DMS 273 (cell line): ENCODE measurements around the gene DENND1A.
"Not testable (repeated sequence)": the region's sequence is repeated elsewhere in the genome, so short reads cannot be mapped to it uniquely, and the experiment has no call there.

Source experiments
- DNase-seq: peaks from one replicate; lab custom pipeline; 2025; ENCODE audit not compliant: unreplicated experiment; lab: John Stamatoyannopoulos, UW

The DENND1A gene

DNA sequence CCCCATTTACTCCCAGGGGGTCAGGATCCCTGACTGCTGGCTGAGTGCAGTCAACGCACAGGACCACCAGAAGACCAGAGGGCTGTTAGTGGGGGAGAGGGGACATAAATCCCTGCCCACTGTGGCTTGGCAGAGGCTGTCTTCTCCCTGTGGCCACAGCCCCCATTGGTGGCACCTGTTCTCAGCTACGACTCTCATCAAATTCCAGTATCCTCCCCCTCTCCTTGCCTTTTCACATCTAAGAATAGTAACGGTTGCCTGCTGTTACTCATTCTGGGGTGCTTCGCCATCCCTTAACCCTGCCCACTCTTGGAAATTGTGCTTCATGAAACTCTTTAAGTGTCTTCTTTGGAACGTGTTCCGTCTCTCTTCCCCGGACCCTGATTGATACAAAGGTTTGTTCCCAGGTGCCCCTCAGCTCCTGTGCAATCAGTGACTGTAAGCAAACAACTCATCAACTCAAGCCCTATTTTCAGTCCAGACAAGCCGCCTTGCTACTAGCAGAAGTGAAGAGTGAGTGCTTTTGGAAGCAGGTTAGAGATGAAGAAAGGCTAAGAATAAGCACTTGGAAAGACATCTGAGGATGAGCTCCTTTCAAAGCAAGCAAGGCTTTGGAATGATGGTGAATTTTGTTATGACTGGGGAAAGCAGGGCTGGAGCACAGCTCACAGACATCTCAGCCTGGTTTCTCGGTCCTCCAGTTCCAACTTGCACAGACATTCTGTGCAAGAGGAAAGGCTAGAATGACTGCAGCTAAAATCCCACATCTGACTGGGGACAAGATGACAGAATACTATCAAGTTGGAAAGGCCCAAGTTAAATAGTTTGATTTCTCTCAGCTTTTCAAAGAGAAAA is 22.9 kb upstream of the DENND1A start:
- DNase-seq: no peak

DNA sequence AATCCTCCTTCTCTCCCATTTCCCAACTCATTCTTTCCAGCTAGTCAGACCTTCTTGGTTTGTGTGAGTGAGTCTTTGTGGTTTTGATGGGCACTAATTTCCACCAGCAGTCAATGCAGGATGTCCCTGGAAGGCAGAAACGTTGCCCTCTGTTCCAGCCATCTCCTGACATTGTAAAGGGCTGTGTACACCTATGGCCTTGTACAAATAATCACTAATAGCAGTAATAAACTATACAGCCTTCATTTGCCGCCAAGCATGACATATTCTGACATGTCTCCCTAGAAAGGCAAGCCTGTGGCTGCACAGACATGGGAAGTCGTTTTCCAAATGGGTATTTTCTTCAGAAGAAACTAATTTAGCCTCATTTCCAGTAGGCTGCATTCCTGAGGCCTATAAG is 18.4 kb upstream of the DENND1A start:
- no peak for DNase-seq

DNA sequence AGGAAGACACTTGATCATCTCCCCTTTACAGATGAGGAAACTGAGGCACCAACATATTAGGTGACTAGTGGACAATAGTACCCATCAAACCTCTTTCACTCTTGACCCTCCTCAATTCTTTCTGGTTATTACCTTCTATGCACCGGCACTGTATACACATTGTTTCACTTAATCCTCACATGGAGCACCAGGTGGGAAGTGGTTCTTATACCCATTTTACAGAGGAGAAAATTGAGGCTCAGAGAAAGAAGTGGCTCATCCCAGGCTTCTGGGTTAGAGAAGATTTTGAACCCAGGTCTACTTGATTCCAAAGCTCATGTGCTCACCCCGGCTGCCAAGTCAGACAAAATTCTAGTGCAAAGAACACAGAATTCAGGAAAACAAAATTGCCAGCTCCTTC is 17.4 kb upstream of the DENND1A start:
- no peak for DNase-seq

DNA sequence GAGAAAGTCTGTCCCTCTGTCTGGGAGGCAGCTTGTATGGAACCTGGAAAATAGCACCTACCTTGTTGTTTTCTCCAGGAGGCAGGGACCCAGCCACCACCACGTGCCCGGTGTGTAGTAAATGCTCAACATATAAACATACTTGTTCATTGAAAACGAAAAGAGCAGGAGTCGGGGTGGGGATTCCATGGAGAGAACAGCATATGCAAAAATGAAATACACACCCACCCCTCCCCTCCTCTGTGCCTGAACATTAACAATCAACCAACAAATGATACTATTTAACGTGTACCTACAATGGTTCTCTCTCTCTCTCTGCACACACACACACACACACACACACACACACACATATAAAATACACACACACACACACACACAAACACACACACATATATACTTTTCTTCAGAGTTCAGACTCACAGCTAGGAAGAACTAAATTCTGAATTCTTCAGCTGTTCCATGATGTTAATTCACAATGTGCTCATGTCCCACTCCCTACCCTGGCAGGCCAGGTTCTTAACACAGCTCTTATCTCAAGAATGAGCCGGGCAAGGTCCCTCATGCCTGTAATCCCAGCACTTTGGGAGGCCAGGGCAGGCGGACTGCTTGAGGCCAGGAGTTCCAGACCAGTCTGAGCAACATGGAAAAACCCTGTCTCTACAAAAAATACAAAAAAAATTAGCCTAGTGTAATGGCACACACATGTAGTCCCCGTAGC is 16.3 kb upstream of the DENND1A start:
- peak; percentile 24 for DNase-seq

DNA sequence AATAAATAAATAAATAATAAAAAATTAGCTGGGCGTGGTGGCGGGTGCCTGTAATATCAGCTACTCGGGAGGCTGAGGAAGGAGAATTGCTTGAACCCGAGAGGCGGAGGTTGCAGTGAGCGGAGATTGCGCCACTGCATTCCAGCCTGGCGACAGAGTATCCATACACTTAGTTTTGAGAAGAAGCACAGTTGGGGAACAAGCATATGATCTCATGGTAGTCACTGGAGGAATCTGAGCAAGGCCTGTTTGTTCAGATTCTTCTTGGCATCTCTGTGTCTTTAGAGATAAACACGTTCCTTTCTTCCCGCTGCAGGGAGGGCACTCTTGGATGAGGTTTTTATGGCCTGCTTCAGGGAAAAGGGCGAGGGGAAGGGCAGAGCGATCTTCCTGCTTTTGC is 15.6 kb upstream of the DENND1A start:
- peak; percentile 24 for DNase-seq

DNA sequence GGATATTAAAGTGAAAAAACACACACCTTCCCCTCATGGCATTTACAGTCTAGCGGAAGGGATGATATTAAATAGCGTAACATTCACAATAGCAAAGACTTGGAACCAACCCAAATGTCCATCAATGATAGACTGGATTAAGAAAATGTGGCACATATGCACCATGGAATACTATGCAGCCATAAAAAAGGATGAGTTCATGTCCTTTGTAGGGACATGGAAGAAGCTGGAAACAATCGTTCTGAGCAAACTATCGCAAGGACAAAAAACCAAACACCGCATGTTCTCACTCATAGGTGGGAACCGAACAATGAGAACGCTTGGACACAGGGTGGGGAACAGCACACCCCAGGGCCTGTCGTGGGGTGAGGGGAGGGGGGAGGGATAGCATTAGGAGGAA is 14.5 kb upstream of the DENND1A start:
- not testable (repeated sequence) for DNase-seq

DNA sequence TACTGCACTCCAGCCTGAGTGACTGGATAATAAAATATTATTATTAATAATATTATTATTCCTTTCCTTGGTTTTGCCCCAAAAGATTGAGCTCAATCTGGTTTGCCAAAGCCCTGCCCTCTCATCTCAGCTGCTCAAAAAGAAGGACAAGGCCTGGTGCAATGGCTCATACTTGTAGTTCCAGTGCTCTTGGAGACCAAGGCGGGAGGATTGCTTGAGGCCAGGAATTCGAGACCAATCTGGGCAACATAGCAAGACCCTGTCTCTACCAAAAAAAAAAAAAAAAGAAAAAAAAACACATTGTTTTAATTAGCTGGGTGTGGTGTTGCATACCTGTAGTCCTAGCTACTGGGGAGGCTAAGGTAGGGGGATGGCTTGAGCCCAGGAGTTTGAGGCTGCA is 13.7 kb upstream of the DENND1A start:
- no peak for DNase-seq

DNA sequence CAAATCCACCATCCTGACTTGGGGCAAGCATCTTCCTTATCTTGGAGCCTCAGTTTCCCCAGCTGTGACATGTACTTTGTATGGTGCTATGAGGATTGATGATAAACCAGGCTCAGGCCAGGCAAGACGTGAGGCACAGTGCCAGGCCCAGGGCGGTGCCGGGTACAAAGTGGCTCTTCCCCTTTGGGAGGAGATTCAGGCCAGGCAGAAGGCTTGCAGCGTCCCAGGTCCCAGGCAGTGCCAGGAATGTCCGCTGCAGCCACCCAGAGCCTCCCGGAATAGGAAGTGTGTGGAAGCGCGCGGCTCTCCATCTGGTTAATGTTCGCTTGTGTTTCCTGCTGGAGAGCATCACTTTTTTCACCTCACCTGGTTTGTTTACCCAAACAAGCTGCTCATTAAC is 12.6 kb upstream of the DENND1A start:
- DNase-seq: no peak

DNA sequence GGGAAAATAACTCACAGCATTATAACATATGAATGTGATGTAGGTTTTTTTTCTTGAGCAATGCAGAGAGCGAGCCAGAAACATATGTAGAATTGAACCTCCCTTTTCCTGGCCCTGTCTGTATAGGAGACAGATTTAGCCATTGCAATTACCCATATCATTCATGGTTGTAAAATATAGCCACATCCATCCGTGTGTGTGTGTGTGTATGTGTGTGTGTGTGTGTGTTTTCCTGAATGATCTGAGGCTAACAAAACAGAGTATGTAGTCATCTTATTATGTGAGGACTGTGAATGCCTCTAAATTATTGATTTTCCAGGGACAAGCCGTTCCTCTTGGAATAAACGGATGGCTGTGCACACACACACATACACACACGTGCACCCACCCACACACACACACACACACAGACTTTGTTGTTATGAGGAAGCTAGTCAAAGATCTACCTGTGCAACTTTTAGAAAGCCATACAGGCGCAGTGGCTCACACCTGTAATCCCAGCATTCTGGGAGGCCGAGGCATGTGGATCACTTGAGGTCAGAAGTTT is 11.7 kb upstream of the DENND1A start:
- DNase-seq: no peak

DNA sequence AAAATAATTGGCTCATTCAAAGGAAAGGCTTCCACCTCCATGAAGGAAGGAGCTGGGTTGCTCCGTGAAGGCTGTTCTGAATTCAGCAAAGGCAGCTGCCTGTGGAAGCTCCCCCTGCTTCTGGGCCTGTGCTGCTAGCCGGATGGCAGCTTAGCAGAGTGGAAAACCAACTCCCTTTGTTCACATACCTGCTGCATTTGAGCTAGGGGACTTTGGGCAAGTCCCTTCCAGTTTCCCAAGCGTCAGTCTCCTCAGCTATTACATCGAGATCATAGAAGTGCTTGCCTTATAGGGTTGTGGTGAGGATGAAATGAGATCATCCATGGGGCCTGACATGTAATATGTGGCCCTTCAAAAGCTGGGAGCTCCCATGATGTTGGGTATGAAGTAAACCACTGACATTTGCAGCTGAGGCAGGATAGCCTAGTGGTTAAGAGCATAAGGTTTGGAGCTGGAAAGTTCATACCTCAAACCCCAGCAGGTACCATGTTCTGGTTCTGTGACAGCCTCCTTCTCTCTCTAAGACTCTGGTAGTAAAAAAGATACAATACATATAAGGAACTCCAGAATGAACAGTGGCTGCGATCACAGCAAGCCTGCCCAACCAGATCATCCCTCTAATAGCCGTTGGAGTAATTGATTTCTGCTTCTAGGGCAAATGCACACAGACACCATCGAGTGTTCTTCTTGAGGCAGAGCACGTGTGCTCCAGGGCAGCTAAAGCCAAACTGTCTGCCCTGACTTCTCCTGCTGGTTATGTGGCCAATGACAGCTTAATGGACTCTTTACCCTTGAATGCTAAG is 11.0 kb upstream of the DENND1A start:
- peak; percentile 10 for DNase-seq

DNA sequence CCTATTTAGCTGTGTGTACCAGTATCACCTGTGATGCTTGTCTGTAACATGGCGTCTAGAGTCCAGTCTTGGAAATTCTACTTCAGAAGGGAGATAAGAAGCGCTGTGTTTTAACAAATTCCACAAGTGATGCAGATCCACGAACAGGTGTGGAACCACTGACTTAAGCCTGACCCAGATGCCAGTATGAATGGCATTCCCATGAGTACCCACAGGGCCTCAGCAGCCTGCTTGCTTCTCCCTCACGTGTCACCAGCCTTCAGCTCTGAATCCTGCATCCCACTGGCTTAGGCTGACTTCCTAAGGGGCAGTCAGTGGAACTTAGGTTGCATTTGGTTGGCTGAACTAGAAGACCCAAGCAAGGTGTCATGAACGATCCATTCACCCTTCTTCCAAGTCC is 8.5 kb upstream of the DENND1A start:
- no peak for DNase-seq

DNA sequence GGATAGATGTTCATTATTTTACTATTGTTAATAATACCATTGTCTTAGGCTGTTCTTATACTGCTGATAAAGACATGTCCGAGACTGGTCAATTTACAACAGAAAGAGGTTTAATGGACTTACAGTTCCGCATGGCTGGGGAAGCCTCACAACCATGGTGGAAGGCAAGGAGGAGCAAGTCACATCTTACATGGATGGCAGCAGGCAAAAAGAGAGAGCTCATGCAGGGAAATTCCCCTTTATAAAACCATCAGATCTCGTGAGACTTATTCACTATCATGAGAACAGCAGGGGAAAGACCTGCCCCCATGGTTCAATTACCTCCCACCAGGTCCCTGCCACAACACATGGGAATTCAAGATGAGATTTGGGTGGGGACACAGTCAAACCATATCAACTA is 6.6 kb upstream of the DENND1A start:
- not testable (repeated sequence) for DNase-seq

DNA sequence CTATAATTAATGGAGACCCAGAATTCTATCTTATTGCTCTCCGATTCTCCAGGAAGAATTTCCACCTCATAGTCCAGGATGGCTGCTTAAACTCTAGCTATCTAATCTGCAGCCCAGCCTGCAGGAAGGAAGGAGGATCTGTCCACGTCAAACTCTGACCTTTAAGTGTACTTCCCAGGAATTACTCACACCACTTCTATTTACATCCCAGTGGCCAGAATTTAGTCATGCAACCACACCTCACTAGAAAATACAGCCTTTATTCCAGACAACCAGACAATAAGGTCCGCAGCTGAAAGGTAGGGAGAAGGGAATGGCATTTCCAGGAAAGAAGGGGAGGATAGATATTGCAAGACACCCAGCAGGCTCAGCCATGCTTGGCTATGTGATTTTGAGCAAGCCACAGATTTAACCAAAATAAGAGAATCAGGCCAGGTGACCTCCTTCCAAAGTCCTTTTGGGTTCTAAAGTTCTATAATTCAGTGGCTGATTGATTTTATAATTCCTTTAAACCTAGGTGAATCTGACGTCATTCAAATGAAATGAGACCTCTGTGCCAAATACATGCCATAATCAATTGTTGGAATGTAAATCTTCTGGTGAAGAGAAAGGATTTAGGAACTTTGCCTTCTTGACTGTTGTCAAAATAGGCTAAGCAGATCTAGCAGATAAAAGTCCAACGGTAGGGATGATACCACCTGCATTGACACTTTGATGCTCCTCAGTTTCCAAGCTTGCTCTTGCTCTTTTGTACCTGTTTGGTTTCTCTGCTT is 3.7 kb upstream of the DENND1A start:
- DNase-seq: no peak

DNA sequence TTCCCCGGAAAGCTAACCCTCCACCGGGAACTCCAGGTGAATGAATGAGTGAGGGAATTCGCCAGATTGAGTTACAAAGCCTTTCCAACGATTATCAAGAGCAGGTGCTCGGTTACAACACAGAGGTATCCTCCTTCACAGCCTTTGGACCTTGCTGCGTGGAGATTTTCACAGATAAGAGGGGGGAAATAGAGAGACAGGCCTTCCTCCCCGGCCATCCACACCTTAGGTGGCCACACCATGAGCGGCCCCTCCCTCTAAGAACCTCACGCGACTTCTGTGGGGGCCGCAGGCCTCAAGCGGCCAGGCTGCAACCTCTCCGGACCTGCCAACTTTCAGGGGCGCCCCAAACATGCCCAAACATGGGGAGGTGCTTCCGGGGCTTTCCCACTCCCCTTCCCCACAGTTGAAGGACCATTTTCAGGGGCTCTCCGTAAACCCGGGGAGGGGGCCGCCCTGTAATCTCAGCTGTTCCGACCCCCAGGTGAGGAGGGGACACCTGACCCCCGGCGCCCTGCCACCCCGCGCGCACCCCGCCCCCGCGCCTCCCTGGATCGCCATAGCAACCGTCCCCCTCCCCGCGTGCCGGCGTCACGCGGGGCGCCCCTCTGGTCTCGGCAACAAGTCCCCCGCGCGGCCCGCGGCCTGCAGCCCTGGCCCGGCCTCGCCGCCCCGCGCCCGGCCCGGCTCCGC is 603 bp downstream of the DENND1A start:
- DNase-seq: peak; percentile 59

DNA sequence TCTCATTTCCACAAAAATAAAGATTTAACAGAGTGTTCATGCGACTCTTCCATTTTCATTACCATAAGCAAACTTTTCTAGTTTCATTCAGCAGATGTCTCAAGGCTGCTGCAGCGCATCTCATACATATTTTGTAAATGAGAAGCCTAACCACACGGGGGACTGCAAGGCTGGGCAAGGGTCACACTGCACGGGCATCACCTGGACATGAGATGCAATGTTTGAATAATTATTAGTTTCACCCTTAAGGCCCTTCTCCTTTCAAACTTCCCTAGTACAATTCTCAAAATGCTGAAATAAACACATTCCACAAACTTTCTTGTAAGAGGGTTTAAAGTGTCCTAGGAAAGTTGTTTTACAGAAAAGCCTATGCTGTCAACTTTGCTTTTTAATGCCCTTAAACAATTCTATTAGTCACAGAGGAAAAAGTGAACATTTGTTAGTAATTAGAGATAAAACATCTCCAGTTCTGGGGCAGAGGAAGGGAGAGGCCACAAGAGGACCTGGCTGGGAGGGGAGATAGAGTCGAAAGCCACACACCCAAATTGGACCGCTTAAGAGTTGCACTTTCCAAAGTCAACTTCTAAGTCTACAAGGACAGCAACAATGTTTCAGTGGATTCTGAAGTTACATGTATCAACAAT is 1.3 kb downstream of the DENND1A start:
- DNase-seq: peak; percentile 30

DNA sequence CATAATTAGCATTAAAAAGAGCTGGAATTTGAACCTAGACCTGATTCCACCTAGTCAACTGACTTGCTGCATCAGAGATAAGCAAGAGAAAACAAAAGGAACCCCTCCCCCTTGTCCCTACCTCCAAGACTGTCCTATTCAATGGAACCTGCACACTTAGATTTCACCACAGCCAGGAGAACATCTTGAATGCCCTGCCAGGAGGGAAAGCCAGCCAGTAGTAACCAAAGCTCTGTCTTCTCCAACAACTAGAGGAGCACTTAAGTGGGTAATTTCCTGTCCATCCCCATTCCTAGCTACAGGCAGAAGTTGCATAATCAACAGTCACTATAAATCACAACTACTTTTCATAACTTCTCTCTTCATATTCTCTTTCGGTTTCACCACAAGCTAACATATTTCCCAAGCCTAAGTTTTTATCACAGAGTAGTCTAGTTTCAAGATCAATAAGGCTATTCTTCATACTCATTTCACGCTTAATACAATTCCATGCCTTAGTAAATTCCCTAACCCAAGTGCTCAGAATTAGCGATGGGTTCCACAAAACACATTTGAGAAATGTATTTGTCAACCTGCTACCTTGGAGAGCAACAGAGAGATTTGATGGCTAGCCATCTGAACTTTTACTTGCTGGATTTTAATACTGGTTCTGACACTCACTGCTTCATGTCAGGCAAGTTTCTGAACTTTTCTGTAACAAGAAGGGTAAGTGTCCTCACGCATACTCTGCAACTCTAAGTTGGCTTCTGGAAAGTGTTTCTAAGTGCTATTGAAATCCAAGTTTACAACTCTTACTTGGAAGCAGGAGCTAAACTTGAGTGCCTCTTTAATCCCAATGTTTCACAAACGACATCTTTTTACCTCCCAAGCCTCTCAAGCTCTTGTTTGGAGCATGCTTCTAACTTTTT is 2.0 kb downstream of the DENND1A start:
- DNase-seq: no peak

DNA sequence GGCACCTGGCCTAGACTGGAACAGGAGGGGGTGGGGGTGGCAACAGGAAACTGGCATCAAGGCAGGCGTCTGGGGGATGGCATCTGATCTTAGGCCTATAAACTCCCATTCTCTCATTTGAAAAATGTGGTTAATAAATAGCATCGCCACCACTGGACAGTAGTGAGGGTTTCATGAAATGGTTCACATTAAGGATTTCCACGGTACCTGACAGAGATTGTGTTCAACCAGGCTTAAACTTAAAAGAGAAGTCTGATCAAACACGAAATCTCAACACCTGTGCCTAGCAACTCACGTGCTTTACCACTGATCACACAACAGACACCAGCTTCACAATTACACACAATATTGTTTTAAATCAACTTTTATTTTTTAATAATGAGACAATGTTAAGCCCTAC is 3.0 kb downstream of the DENND1A start:
- no peak for DNase-seq

DNA sequence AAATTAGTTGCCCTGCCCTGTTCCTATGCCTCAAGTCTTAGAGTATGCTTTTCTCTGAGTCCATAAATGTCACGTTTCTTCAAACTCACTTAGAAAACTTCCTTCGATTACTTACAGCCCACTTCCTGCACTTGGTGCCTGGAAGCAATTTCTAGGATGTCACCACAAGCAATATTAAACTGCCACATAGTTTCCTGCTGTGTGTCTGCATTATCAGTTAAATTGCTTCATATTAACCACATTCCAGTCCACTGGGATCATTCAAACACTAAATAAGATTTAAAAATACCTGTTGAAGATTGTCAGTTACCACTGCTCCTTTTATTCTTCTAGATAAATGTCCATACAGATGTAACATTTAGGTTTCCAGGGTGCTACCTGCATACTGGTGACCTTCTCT is 4.1 kb downstream of the DENND1A start:
- DNase-seq: no peak

DNA sequence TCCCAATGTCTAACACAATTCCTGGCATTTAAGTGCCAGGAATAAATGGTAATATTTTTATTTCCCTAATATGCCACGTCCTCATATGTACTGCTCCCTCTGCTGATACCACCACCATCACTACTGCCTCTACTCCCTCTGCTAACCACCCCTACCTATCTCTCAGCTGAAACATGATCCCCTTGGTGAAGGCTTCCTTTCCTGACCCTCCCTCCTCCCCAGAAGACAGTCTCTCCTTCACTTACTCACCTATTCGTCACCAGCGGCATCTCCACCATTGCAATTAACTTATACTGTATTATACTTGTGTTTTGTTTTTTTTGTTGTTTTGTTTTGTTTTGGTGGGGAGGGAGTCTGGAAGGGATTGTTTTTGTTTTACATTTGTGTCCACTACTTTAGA is 4.8 kb downstream of the DENND1A start:
- no peak for DNase-seq
